Measurements from ENCODE around the gene MBP. TPM values are rescaled to one million over a fixed set of nuclear protein-coding genes. Genes with fewer than 3 reads are reported as not detected.
"Not testable (repeated sequence)": the region's sequence is repeated elsewhere in the genome, so short reads cannot be mapped to it uniquely, and the experiment has no call there.

The MBP gene
- total RNA-seq, 2 experiments from 2014 or later, result 47.0 to 65.7 TPM

- no peak overlapping the region for H3K4me3 Mint-ChIP-seq
- peaks cover 6% of the 10 kb centered on the region for H3K36me3 Mint-ChIP-seq (ENCODE audit: low read depth)
- ChIA-PET CTCF (no interaction called here), POLR2A (no interaction called here)
- no peaks in the 10 kb centered on the region for H3K9me3 Mint-ChIP-seq (ENCODE audit: low read depth)
- no peak overlapping the region for H3K27ac Mint-ChIP-seq
- ATAC-seq (no peak), DNase-seq (no peak)
- no peaks in the 10 kb centered on the region for H3K27me3 Mint-ChIP-seq
- H3K4me1 Mint-ChIP-seq, result no peaks in the 10 kb centered on the region
- intact Hi-C loops (cut with DNase I, micrococcal nuclease), result no loop called here
These were observed 106.7 kb downstream of the MBP start for GRCh38 chr18:77025831-77026363.

GRCh38 chr18:77025123-77025522 is 107.5 kb downstream of the MBP start:
- Mint-ChIP-seq H3K4me3 (no peak overlapping the region), H3K27ac (no peak overlapping the region), H3K36me3 (ENCODE audit: low read depth) (peaks cover 6% of the 10 kb centered on the region), H3K27me3 (no peaks in the 10 kb centered on the region), H3K9me3 (ENCODE audit: low read depth) (no peaks in the 10 kb centered on the region), H3K4me1 (no peaks in the 10 kb centered on the region)
- DNase-seq, result no peak
- ChIA-PET POLR2A (no interaction called here), CTCF (no interaction called here)
- ATAC-seq, result no peak
- intact Hi-C loops (cut with DNase I, micrococcal nuclease), result no loop called here

- H3K36me3 Mint-ChIP-seq (ENCODE audit: low read depth), result peaks cover 3% of the 10 kb centered on the region
- intact Hi-C loops (cut with DNase I, micrococcal nuclease), result no loop called here
- H3K9me3 Mint-ChIP-seq (ENCODE audit: low read depth), result no peaks in the 10 kb centered on the region
- DNase-seq, result no peak
- H3K27me3 Mint-ChIP-seq, result no peaks in the 10 kb centered on the region
- no peak overlapping the region for H3K4me3 Mint-ChIP-seq
- H3K27ac Mint-ChIP-seq, result no peak overlapping the region
- no peaks in the 10 kb centered on the region for H3K4me1 Mint-ChIP-seq
- POLR2A ChIA-PET, result no interaction called here
- no peak for ATAC-seq
- CTCF ChIA-PET, result no interaction called here
These were observed 108.1 kb downstream of the MBP start for GRCh38 chr18:77024476-77024875.

GRCh38 chr18:77023102-77023782 is 109.3 kb downstream of the MBP start:
- H3K27me3 Mint-ChIP-seq, result no peaks in the 10 kb centered on the region
- POLR2A ChIA-PET, result no interaction called here
- peaks cover 8% of the 10 kb centered on the region for H3K36me3 Mint-ChIP-seq (ENCODE audit: low read depth)
- H3K9me3 Mint-ChIP-seq (ENCODE audit: low read depth), result no peaks in the 10 kb centered on the region
- DNase-seq, result no peak
- H3K27ac Mint-ChIP-seq, result no peak overlapping the region
- H3K4me1 Mint-ChIP-seq, result no peaks in the 10 kb centered on the region
- no peak for ATAC-seq
- CTCF ChIA-PET, result interaction anchor here (1.1 kb wide), 1 partner anchor 9 kb away, joined by 3 read pairs; no protein-coding TSS in a partner anchor
- intact Hi-C loops (cut with DNase I, micrococcal nuclease), result no loop called here
- no peak overlapping the region for H3K4me3 Mint-ChIP-seq

GRCh38 chr18:77022556-77022955 is 110.0 kb downstream of the MBP start:
- POLR2A ChIA-PET, result no interaction called here
- no peak for ATAC-seq
- DNase-seq, result no peak
- CTCF ChIA-PET, result interaction anchor here (1.1 kb wide), 1 partner anchor 10 kb away, joined by 3 read pairs; no protein-coding TSS in a partner anchor
- Mint-ChIP-seq H3K36me3 (ENCODE audit: low read depth) (peaks cover 9% of the 10 kb centered on the region), H3K27ac (no peak overlapping the region), H3K9me3 (ENCODE audit: low read depth) (no peaks in the 10 kb centered on the region), H3K27me3 (no peaks in the 10 kb centered on the region), H3K4me3 (no peak overlapping the region), H3K4me1 (no peaks in the 10 kb centered on the region)
- intact Hi-C loops (cut with DNase I, micrococcal nuclease), result no loop called here

GRCh38 chr18:77022116-77022515 is 110.5 kb downstream of the MBP start:
- ChIA-PET POLR2A (no interaction called here), CTCF (interaction anchor here (1.1 kb wide), 1 partner anchor 11 kb away, joined by 3 read pairs; no protein-coding TSS in a partner anchor)
- Mint-ChIP-seq H3K4me1 (no peaks in the 10 kb centered on the region), H3K4me3 (no peak overlapping the region), H3K27ac (no peak overlapping the region), H3K36me3 (ENCODE audit: low read depth) (peaks cover 12% of the 10 kb centered on the region), H3K27me3 (no peaks in the 10 kb centered on the region), H3K9me3 (ENCODE audit: low read depth) (no peaks in the 10 kb centered on the region)
- ATAC-seq (no peak), DNase-seq (no peak)
- intact Hi-C loops (cut with DNase I, micrococcal nuclease), result no loop called here

- H3K27ac Mint-ChIP-seq; POLR2A ChIA-PET; ATAC-seq; H3K9me3 Mint-ChIP-seq (ENCODE audit: low read depth); CTCF ChIA-PET; H3K27me3 Mint-ChIP-seq; intact Hi-C loops (cut with DNase I, micrococcal nuclease); H3K4me1 Mint-ChIP-seq; DNase-seq; H3K4me3 Mint-ChIP-seq: not testable (repeated sequence)
- peaks cover 17% of the 10 kb centered on the region for H3K36me3 Mint-ChIP-seq (ENCODE audit: low read depth)
These were observed 111.1 kb downstream of the MBP start for GRCh38 chr18:77021478-77021877.

GRCh38 chr18:77021075-77021474 is 111.5 kb downstream of the MBP start:
- CTCF ChIA-PET, result no interaction called here
- POLR2A ChIA-PET, result no interaction called here
- no peak overlapping the region for H3K4me3 Mint-ChIP-seq
- H3K27ac Mint-ChIP-seq, result no peak overlapping the region
- DNase-seq, result no peak
- H3K4me1 Mint-ChIP-seq, result peaks cover 2% of the 10 kb centered on the region
- no peak for ATAC-seq
- peaks cover 21% of the 10 kb centered on the region for H3K36me3 Mint-ChIP-seq (ENCODE audit: low read depth)
- H3K9me3 Mint-ChIP-seq (ENCODE audit: low read depth), result no peaks in the 10 kb centered on the region
- intact Hi-C loops (cut with DNase I, micrococcal nuclease), result no loop called here
- H3K27me3 Mint-ChIP-seq, result no peaks in the 10 kb centered on the region

GRCh38 chr18:77020561-77020960 is 112.0 kb downstream of the MBP start:
- intact Hi-C loops (cut with DNase I, micrococcal nuclease), result no loop called here
- H3K27ac Mint-ChIP-seq, result no peak overlapping the region
- no peaks in the 10 kb centered on the region for H3K27me3 Mint-ChIP-seq
- POLR2A ChIA-PET, result interaction anchor here (0.6 kb wide), 1 partner anchor 35 kb away, joined by 3 read pairs; no protein-coding TSS in a partner anchor
- no peak overlapping the region for H3K4me3 Mint-ChIP-seq
- H3K4me1 Mint-ChIP-seq, result peaks cover 2% of the 10 kb centered on the region
- peaks cover 20% of the 10 kb centered on the region for H3K36me3 Mint-ChIP-seq (ENCODE audit: low read depth)
- H3K9me3 Mint-ChIP-seq (ENCODE audit: low read depth), result no peaks in the 10 kb centered on the region
- DNase-seq, result no peak
- no peak for ATAC-seq
- CTCF ChIA-PET, result no interaction called here

- ChIA-PET POLR2A (no interaction called here), CTCF (no interaction called here)
- Mint-ChIP-seq H3K4me1 (peaks cover 5% of the 10 kb centered on the region), H3K27ac (peak overlapping the region; percentile 53), H3K9me3 (ENCODE audit: low read depth) (no peaks in the 10 kb centered on the region), H3K36me3 (ENCODE audit: low read depth) (peaks cover 20% of the 10 kb centered on the region), H3K4me3 (no peak overlapping the region), H3K27me3 (no peaks in the 10 kb centered on the region)
- ATAC-seq (no peak), DNase-seq (no peak)
- intact Hi-C loops (cut with DNase I, micrococcal nuclease), result no loop called here
These were observed 112.9 kb downstream of the MBP start for GRCh38 chr18:77019641-77020040.

GRCh38 chr18:77018650-77019049 is 113.9 kb downstream of the MBP start:
- POLR2A ChIA-PET; H3K9me3 Mint-ChIP-seq (ENCODE audit: low read depth); H3K4me3 Mint-ChIP-seq; ATAC-seq; DNase-seq; H3K4me1 Mint-ChIP-seq; H3K27me3 Mint-ChIP-seq; CTCF ChIA-PET; intact Hi-C loops (cut with DNase I, micrococcal nuclease): not testable (repeated sequence)
- peaks cover 20% of the 10 kb centered on the region for H3K36me3 Mint-ChIP-seq (ENCODE audit: low read depth)
- H3K27ac Mint-ChIP-seq, result peak overlapping the region; percentile 28

GRCh38 chr18:77017355-77017754 is 115.2 kb downstream of the MBP start:
- ChIA-PET CTCF (interaction anchor here (2.1 kb wide), 1 partner anchor 17 kb away, joined by 7 read pairs; no protein-coding TSS in a partner anchor), POLR2A (no interaction called here)
- no peak for ATAC-seq
- no peak for DNase-seq
- no peak overlapping the region for H3K4me3 Mint-ChIP-seq
- no peaks in the 10 kb centered on the region for H3K9me3 Mint-ChIP-seq (ENCODE audit: low read depth)
- H3K27ac Mint-ChIP-seq, result no peak overlapping the region
- H3K27me3 Mint-ChIP-seq, result no peaks in the 10 kb centered on the region
- H3K36me3 Mint-ChIP-seq (ENCODE audit: low read depth), result peaks cover 25% of the 10 kb centered on the region
- intact Hi-C loops (cut with DNase I, micrococcal nuclease), result no loop called here
- peaks cover 7% of the 10 kb centered on the region for H3K4me1 Mint-ChIP-seq

Measured in activated CD4-positive, alpha-beta T cell treated with anti-CD3 and anti-CD28 coated beads for 36 hours (primary cell).